SK-N-SH treated with all-trans-retinoic acid at 6 μM for 48 hours (cell line): ENCODE measurements around the gene ERGIC1.

Experiments used
- TCF4 ChIP-seq: fragments of 250-450 bp; sonication (Bioruptor Pico); IDR thresholded peaks from 2 replicates; pipeline ENCODE4 v1.8.0; 2021; ENCODE audit warnings: mild to moderate bottlenecking, moderate library complexity, borderline replicate concordance
- TF ChIP-seq, protein P1 (sequence below): fragments of 250-450 bp; sonication (Bioruptor Pico); IDR thresholded peaks from 2 replicates; pipeline ENCODE4 v1.8.0; 2020; ENCODE audit warnings: mild to moderate bottlenecking, moderate library complexity, borderline replicate concordance

DNA sequence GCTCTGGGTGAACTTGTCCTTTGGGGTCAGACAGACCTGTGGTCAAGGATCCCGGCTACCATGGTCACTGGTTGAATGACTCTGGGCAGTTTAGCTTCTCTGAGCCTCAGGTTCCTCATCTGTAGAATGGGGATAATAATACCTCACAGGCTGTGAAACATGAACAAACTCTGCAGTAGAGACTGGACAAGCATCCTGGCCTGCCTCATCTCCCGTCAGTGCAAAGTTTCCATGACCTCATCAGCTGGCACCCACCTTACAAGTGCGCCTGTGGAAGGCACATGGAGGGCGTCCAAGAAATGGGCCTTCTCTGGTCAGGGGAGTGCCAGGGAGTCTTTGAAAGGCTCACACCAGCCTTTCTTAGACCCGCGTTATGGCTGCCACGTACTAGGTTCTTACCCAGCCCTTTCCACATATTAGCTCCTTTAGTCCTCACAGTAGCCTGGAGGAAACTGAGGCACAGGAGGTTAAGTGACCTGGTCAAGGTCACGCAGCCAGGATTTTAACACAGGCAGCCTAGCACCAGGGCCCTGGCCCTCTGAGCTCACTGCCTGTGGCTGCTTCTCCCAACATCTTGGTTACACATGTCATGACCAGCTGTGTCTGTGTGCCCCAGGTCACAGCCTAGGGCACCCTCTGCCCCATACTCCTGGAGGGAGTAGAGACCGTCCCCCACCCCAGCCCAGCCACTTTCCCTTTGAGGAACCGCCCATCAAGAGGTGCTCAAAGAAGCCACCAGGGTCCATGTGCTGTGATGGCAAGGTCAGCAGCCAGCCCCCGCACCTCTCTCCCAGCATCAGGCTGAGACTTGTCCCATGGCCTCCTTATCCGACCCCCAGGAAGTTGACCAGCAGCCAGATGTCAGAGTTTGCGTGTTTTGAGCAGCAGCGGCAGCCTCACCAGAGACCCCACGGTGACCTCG is 85.7 kb downstream of the ERGIC1 start:
- TF ChIP-seq TCF4, result no peak
- TF ChIP-seq, protein P1, sequence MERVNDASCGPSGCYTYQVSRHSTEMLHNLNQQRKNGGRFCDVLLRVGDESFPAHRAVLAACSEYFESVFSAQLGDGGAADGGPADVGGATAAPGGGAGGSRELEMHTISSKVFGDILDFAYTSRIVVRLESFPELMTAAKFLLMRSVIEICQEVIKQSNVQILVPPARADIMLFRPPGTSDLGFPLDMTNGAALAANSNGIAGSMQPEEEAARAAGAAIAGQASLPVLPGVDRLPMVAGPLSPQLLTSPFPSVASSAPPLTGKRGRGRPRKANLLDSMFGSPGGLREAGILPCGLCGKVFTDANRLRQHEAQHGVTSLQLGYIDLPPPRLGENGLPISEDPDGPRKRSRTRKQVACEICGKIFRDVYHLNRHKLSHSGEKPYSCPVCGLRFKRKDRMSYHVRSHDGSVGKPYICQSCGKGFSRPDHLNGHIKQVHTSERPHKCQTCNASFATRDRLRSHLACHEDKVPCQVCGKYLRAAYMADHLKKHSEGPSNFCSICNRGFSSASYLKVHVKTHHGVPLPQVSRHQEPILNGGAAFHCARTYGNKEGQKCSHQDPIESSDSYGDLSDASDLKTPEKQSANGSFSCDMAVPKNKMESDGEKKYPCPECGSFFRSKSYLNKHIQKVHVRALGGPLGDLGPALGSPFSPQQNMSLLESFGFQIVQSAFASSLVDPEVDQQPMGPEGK (CRISPR knock-in tag), result no peak
